RWPE1 (cell line): Measurements from ENCODE around the gene NCDN.

Experiments
- CTCF ChIA-PET: fragments of 350-600 bp; sonication (Branson Sonifier 250); formaldehyde crosslinking; extraction: SDS; loops from one replicate; lab custom pipeline; 2021; lab: Yijun Ruan, JAX
- POLR2A ChIA-PET: fragments of 400-600 bp; formaldehyde crosslinking; extraction: SDS; loops from one replicate; lab custom pipeline; 2020; ENCODE audit warnings: antibody characterized with exemption; ENCODE audit not compliant: low non-redundant PET; lab: Yijun Ruan, JAX
- DNase-seq: peaks from one replicate; pipeline ENCODE4 v3.0.0; 2012; ENCODE audit warnings: low spot score
- H3K27ac ChIP-seq: fragments of 450-650 bp; 2 replicates; pipeline ENCODE4 v1.5.1; 2017
- CTCF ChIP-seq: fragments of 450-650 bp; conservative IDR thresholded peaks from 2 replicates; pipeline ENCODE4 v1.5.1; 2017; ENCODE audit warnings: low read depth, mild to moderate bottlenecking

The NCDN gene

GRCh38 chr1:35535243-35535642 is 22.4 kb upstream of the NCDN start:
- H3K27ac ChIP-seq = no peak overlapping the region
- CTCF ChIA-PET = interaction anchor here (1.3 kb wide), 2 partner anchors 29 to 334 kb away, joined by 3 to 4 read pairs; no protein-coding TSS in a partner anchor
- POLR2A ChIA-PET = no interaction called here
- no peak for DNase-seq
- TF ChIP-seq CTCF = no peak

GRCh38 chr1:35536556-35537162 is 20.9 kb upstream of the NCDN start:
- ChIA-PET CTCF (interaction anchor here (1.3 kb wide), 2 partner anchors 27 to 335 kb away, joined by 3 to 4 read pairs; no protein-coding TSS in a partner anchor), POLR2A (interaction anchor here (0.6 kb wide), 1 partner anchor 232 kb away, joined by 5 read pairs; no protein-coding TSS in a partner anchor)
- no peak for TF ChIP-seq CTCF
- H3K27ac ChIP-seq = no peak overlapping the region
- no peak for DNase-seq

GRCh38 chr1:35537806-35538205 is 19.8 kb upstream of the NCDN start:
- TF ChIP-seq CTCF = no peak
- POLR2A ChIA-PET = interaction anchor here (0.6 kb wide), 1 partner anchor 35 kb away, joined by 6 read pairs; no protein-coding TSS in a partner anchor
- DNase-seq = no peak
- no peak overlapping the region for H3K27ac ChIP-seq
- CTCF ChIA-PET = interaction anchor here (0.6 kb wide), 2 partner anchors 317 to 656 kb away, joined by 3 read pairs; no protein-coding TSS in a partner anchor

GRCh38 chr1:35539073-35539823 is 18.4 kb upstream of the NCDN start:
- ChIA-PET CTCF (interaction anchor here (0.9 to 1.4 kb wide), 2 partner anchors 17 to 88 kb away, joined by 3 to 4 read pairs; no protein-coding TSS in a partner anchor), POLR2A (no interaction called here)
- no peak for TF ChIP-seq CTCF
- H3K27ac ChIP-seq = no peak overlapping the region
- no peak for DNase-seq

GRCh38 chr1:35539824-35540261 is 17.8 kb upstream of the NCDN start:
- H3K27ac ChIP-seq = no peak overlapping the region
- CTCF ChIA-PET = interaction anchor here (0.9 to 1.4 kb wide), 3 partner anchors 16 to 89 kb away, joined by 3 to 4 read pairs (median 4); no protein-coding TSS in a partner anchor
- POLR2A ChIA-PET = no interaction called here
- DNase-seq = no peak
- TF ChIP-seq CTCF = no peak

- no peak for TF ChIP-seq CTCF
- CTCF ChIA-PET = interaction anchor here (0.7 kb wide), 1 partner anchor 46 kb away, joined by 3 read pairs; no protein-coding TSS in a partner anchor
- DNase-seq = peak; percentile 40
- POLR2A ChIA-PET = no interaction called here
- H3K27ac ChIP-seq = no peak overlapping the region
Measured at GRCh38 chr1:35544976-35545375, 12.6 kb upstream of the NCDN start.
